Measurements from ENCODE around the gene GLT8D2.

GLT8D2 gene, protein sequence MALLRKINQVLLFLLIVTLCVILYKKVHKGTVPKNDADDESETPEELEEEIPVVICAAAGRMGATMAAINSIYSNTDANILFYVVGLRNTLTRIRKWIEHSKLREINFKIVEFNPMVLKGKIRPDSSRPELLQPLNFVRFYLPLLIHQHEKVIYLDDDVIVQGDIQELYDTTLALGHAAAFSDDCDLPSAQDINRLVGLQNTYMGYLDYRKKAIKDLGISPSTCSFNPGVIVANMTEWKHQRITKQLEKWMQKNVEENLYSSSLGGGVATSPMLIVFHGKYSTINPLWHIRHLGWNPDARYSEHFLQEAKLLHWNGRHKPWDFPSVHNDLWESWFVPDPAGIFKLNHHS

DNA sequence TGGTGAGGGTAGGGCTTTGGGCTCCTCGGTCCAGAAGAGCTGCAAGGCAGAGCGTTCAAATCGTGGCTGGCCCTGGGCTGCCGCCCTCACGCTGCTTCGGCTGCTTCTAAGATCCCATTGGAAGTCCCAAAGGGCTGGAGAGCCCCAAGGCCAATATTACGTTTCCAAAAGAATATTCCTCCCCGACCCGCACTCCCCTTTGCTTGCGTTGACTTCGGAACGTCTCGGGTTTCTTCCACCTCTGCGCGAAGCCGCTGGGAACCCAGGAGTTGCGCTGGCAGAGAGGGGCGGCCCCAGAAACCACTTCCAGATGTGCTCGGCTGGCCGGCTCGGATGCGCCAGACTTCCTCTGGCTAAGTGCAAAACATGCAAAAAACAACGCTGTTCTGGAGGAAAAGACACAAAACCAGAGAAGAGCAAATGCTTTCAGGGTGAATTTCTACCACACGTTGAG, at the start of gene GLT8D2:
Gene GLT8D2, minus strand, starts transcription at position 285 of the 454 bp plus-strand sequence. CDS start 30,539 bp downstream, outside the sequence.
- DNase-seq: no peak

DNA sequence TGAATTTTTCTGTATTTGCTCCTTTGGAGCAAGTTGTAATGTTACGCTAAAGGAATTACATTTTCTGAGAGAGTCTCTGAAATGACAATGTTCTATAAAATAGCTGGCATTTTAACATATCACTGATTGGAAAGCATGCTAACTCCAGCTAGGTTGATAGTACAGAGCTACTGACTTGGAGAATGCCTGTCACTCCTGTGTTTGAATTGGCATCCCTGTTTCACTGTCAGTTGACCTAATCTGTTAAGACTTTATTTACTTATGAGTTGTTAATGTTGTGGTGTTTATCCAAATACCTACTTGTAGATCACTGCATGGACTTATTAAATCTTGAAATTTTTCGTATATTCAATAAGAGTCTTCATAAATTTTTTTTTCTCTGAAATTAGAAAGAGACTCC, 48.0 kb upstream of the GLT8D2 start:
- DNase-seq: no peak

- no peak for DNase-seq
Observed at GRCh38 chr12:104095289-104095688, 45.3 kb upstream of the GLT8D2 start.

DNA sequence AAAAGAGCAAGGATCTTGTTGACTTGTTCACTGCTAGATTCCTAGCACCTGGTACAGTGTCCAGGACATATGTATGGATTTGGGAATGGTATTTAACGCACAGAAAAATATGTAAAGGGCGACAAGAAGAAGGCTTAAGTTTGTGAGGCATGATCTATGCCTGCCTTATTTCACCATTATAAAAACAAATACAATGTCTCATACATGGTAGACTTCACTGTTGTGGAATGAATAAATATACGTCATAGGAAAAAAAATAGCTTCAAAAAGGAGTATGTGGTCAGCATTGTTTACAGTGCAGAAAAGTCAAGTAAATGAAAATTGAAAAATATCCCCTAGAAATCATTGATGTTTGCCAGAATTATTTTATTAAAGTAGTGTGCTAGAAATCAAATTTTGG, 44.3 kb upstream of the GLT8D2 start:
- no peak for DNase-seq

- DNase-seq: no peak
Observed at GRCh38 chr12:104091136-104091535, 41.1 kb upstream of the GLT8D2 start.

DNA sequence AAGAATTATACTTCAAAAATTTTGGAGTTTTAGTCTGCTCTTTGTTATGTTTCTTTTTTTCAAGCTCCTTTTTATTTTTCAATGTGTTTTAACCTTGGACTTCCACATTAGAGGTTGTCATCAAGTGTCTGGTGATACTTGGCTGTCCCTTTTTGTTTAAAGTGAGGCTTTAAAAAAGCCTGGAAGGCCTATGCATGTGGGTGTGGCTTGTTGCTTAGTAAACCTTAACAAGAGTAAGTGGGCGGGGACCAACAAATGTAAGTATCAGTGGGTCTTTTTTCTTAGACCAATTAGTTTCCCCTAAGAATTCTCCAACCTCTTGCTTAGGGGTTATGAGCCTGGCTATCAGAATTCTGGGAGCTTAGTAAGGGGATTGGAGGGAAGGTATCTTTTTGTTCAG, 40.7 kb upstream of the GLT8D2 start:
- no peak for DNase-seq

DNA sequence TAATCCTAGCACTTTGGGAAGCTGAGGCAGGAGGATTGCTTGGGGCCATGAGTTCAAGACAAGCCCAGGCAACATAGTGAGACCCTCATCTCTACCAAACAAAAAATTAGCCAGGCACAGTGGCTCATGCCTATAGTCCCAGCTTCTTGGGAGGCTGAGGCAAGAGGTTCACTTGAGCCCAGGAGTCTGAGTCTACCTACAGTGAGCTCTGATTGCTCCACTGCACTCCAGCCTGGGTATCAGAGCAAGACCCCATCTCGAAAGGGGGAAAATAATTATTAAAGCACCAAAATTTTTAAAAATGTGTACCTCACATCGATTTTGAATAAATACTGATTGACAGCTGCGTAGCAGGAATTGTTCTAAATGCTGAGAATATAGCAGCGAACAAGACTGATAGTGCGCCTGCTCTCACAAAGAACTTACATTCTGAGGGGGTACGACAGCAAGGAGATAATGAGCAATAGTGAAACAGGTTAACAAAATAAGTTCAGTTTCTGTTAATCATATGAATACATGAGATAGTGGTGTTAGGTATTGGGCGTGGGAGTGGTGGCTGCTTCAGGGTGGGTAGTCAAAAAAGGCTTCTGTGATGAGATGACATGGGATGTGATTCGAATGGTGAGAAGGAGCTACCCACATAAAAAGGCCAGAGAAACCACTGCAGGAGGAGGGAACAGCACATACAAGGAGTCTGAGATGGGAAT, 33.9 kb upstream of the GLT8D2 start:
- DNase-seq: no peak

DNA sequence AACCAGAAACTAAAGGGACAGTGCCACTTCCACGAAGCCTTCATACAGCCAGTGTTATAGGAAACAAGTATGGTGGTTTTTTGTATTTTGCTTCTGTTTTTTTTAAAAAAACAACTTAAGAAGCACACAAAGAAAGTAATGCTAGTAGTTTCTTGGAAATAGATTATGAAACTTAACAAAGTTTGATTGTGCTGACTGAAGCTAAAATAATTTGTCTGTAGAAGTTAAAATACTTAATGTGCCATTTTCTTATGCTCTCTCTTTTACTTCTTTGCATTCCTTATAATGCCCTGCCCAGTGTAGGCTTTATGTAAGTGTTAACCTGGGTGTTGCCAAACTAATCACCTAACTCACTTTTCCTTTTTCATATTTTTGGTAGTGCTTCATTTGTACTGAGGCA, 30.8 kb upstream of the GLT8D2 start:
- no peak for DNase-seq

DNA sequence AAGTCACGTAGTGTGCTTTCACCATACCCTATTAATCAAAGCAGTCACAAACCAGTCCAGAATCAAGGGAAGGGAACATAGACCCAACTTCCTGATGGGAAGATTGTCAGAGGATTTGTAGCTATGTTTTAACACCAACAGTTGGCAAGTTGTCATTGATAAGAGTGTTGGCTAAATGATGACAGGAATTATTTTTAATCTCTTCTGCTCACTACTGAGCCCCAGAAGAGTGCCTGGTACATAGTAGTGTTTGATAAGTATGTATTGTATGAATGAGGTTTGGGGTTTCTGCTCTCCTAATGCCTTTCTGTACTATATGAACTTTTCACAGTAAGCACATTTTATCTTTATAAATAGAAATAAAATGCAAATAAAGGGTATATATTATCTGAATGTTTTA, 29.0 kb upstream of the GLT8D2 start:
- DNase-seq: no peak

DNA sequence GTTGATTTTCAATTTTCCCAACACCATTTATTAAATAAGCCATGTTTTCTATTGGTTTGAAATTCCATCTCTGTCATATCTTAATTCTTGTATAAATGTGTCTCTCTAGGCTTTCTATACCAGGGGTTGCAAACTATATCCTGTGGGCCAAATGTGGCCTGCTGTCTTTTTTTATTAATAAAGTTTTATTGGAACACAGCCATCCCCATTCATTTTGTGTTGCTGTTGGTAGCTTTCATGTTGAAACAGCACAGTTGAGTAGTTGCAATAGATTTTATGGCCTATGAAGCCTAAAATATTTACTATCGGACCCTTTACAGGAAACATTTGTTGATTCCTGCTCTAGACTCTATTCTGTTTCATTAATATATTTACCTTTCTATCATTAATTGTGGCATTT, 23.7 kb upstream of the GLT8D2 start:
- no peak for DNase-seq

DNA sequence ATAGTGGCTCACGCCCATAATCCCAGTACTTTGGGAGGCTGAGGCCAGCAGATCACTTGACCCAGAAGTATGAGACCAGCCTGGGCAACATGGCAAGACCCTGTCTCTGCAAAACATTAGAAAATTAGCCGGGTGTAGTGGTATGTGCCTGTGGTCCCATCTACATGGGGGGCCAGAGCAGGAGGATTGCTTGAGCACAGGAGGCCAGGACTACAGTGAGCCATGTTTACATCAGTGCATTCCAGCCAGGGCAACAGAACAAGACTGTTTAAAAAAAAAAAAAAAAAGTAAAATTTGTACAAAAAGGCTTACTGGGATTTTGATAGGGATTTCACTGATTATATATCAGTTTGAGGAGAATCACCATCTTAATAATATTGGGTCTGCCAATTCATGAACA, 22.1 kb upstream of the GLT8D2 start:
- no peak for DNase-seq

- DNase-seq: no peak
Observed at GRCh38 chr12:104064842-104065427, 14.9 kb upstream of the GLT8D2 start.

GRCh38 chr12:104064031-104064841, 14.2 kb upstream of the GLT8D2 start, which contains the start of gene HCFC2:
Gene HCFC2 (plus strand): TSS chr12:104064531. CDS start chr12:104064561, 30 bp downstream.
- peak; percentile 48 for DNase-seq

DNA sequence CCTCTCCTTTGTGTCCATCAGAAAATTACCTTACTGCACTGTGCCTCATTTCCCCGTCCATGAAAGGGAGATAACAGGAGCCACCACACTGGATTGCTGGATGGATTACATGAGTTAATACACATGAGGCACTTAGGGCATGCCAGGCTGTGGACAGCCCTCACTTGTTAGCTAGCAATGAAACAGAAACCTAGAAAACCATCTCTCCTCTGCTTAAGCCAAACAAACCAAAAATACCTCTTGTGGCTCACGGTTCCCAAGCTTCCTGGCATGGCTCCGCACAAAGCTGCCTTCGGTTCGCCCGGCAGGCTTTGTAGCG, 13.7 kb upstream of the GLT8D2 start:
- DNase-seq: peak; percentile 8

DNA sequence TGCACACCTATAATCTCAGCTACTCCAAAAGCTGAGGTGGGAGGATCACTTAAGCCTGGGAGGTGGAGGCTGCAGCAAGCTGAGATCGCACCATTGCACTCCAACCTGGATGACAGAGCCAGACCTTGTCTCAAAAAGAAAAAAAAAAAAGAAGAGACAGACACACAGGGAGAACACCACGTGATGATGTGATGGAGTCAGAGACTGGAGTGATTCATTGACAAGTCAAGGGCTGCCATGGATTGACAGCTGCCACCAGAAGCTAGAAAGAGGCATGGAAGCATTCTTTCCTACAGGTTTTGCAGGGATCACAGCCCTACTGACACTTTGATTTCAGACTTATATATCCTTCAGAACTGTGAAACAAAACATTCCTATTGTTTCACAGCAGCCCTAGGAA, 10.8 kb upstream of the GLT8D2 start:
- no peak for DNase-seq

DNA sequence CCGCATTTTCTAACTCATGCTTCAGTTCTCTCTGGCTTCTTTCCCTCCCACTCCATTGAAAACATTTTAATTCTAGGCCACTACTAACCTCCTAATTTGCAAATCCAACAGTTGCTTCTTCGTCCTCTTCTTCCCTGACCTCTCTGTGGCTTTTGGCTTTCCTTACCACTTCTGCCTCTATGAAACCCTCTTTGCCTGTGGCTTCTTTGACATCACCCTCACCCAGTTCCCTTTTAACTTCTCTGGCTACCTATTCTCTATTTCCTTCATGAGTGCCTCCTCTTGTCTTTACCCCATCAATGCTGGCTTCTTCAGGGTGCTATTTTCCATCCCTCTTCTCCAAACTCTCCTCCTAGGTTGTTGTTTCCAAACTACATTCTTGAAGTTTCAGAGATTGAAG, 10.0 kb upstream of the GLT8D2 start:
- no peak for DNase-seq

- no peak for DNase-seq
Observed at GRCh38 chr12:104058802-104059201, 8.8 kb upstream of the GLT8D2 start.

DNA sequence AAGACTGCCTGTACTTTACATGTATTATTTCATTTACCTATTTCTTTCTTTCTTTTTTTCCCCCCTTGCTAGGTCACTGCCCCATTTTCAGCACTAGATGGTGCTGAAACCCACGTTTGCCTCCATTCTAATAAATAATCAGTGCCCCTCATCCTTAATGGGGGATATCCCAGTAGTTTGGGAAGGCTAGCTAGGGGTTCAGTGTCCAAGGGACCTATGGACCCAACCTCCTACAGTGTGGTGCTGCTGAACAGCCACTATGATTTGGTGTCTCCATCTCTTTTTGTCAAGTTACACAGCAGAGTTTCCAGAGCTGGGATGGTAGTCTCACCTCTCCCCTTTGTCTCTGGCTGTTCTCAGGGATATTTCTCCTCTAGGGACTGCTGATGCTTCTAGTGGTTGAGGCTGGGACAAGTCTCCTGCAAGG, 7.8 kb upstream of the GLT8D2 start:
- DNase-seq: no peak

GRCh38 chr12:104056419-104056972, 6.5 kb upstream of the GLT8D2 start:
- DNase-seq: peak; percentile 88

DNA sequence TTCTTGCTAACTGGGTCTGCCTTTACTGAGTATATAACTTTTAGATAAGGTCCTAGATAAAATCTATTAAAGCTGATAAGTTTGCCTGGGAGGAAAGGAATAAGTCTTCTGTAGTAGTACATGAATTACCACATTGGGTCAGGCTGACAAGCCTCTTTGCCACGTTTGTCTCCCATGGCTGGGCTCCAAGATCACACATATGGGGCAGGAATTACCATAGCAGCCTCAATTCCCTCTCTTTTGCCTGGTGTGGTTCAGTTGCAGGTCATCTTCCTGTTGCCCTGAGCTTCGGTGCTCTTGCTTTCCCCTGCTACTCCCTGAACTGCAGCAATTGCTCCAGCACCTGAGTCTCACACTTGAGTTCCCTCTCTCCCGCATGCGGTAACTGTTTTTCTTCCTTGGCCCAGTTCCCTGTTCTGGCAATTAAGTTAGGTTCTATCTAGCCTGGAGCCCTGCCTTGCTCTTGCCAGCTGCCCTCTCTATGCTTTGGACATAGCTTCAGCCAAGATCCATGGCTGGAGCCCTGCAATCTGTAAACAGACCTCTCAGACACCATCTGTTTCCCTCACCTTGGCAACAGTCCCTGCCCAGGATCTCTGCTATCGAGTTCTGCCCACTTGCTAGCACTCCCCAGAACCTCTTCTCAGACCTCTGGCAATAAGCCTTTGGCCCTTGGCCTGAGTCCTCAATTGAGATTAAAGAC, 5.8 kb upstream of the GLT8D2 start:
- peak; percentile 99 for DNase-seq

GRCh38 chr12:104054681-104055346, 4.8 kb upstream of the GLT8D2 start:
- DNase-seq: no peak

DNA sequence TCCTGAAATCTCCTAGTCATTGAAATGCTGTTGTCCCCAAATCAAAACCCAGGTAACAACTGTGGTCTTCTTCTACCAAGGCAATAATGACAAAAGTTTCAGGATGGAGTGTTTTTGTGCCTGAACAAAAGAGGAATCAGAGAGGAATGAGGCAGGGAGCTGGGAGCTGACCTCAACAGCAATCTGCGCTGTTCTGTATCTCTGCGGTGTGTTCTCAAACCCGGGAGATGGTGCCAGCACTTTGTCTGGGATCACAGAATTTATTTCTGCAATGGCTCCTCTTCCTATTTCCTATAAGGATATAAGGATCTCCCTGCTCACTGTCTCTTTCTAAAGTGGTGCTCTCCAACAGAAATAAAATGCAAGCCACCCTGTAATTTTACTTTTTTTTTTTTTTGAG, 449 bp upstream of the GLT8D2 start:
- DNase-seq: no peak

Data from NCI-H446 treated with DMSO at 0.1 percent for 48 hours (cell line).